Vagina (tissue), 2 donors: ENCODE measurements around the gene NOTO.

Experiments used
- CTCF ChIP-seq, 3 experiments: fragments of 450-650 bp in 2 of 3; fragments of 200-600 bp in 1 of 3; sonication (generic) in 1 of 3; IDR thresholded peaks; one replicate each; pipeline ENCODE4 v1.5.1; 2017 to 2019; ENCODE audit warnings: antibody characterized with exemption in 3 of 3, mild to moderate bottlenecking in 2 of 3, moderate library complexity in 2 of 3
- POLR2AphosphoS5 ChIP-seq, 2 donors: sonication (generic); formaldehyde crosslinking; IDR thresholded peaks; one replicate each; pipeline ENCODE4 v1.9.0; 2017; ENCODE audit warnings: antibody characterized with exemption in 2 of 2, mild to moderate bottlenecking in 2 of 2, low read depth in 1 of 2; ENCODE audit not compliant: insufficient read depth in 1 of 2

- TF ChIP-seq CTCF (IDR thresholded peaks at IDR 0.05) (no peak), POLR2AphosphoS5 (IDR thresholded peaks at IDR 0.05; ENCODE audit: insufficient read depth in 1 of 2, low read depth in 1 of 2) (no peak)
Observed at GRCh38 chr2:73212098-73212447, 9.7 kb downstream of the NOTO start.
